Kidney epithelial cell (primary cell): ENCODE data around the gene ELAVL4. TPM values are rescaled to one million over a fixed set of nuclear protein-coding genes. Genes with fewer than 3 reads are reported as not detected.

ENCODE experiments used
- DNase-seq: peaks from one replicate; pipeline ENCODE4 v3.0.0-alpha.2; 2010; ENCODE audit warnings: low read depth
- H3K27me3 ChIP-seq: 2 replicates; pipeline ENCODE4 v1.6.0; 2011; ENCODE audit warnings: low read length; ENCODE audit not compliant: control insufficient read depth, insufficient read depth
- H3K36me3 ChIP-seq: 2 replicates; pipeline ENCODE4 v1.5.1; 2011; ENCODE audit warnings: low read length; ENCODE audit not compliant: control insufficient read depth, insufficient read depth
- H3K4me3 ChIP-seq: 2 replicates; pipeline ENCODE4 v1.5.1; 2011; ENCODE audit warnings: low read depth, mild to moderate bottlenecking, control low read depth, low read length
- CTCF ChIP-seq: IDR thresholded peaks from 2 replicates; pipeline ENCODE4 v1.5.1; 2011; ENCODE audit warnings: mild to moderate bottlenecking, moderate library complexity, low read length, control low read depth, inconsistent platforms; ENCODE audit not compliant: insufficient read depth, poor library complexity, severe bottlenecking
- total RNA-seq: library from RNA; depleted of rRNA; stranded (reverse); fragments of >200 nt; gene quantifications from 2 replicates; pipeline ENCODE4 v1.2.3, GENCODE V29; 2015

Gene ELAVL4
- total RNA-seq, 1 donor from 2014 or later: 0.13 TPM

DNA sequence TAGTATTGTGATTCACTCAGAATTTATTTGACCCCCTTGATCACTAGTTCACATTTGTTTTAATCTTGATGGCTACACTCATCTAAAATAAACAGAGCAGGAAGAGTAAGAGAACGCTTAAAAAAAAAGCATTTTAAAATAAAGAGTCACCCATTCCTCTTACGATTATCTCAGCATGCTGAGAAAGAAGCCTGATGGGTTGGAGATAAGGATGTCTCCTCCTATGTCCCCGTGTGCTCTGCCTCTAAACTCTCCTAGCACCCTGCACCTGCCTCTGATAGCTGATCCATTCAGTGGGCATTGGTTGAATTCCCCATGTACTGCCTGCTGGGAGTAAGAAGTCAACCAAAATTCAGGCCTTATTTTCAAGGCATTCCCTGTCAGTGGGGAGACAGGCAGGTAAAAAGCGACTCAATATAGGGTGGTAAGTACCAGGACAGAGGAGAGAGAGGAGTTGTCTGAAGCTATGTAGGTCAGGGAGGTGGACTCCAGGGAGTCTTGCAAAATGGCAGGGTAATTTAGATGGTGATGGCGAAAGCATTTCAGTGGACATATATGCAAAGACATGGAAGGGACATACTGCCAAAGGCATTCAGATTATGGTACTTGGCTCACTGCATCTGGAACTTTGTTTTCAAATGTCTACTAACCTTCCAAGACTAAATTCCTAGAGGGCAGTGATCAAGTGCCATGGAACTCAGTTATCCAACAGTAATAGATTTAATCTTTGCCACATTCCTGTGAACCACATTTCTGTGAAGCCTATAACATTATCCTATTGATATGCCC, 18.4 kb downstream of the ELAVL4 start:
- Histone ChIP-seq H3K36me3 (no peaks in the 10 kb centered on the region), H3K4me3 (no peak overlapping the region), H3K27me3 (no peaks in the 10 kb centered on the region)
- DNase-seq: no peak
- no peak for TF ChIP-seq CTCF

DNA sequence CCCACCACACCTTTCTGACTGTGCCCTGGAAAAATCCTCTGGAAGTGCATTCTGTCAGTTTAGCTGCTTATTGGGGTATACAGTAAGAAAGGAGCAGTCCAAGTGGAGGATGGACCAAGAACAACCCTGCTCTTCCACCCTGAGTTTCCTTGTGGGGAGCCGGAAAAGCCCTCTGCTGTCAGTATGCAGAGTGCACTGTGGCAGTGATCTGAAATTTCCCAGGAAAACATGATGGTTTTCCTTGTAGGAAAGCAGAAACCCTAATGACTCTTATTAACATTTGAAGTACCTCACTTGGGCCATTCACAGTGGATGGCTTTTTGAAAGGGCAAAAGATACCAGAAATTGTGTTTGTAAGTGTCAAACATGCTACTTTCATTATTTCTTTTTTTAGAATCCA, 20.5 kb downstream of the ELAVL4 start:
- TF ChIP-seq CTCF: no peak
- Histone ChIP-seq H3K27me3 (no peaks in the 10 kb centered on the region), H3K36me3 (no peaks in the 10 kb centered on the region), H3K4me3 (no peak overlapping the region)
- no peak for DNase-seq

DNA sequence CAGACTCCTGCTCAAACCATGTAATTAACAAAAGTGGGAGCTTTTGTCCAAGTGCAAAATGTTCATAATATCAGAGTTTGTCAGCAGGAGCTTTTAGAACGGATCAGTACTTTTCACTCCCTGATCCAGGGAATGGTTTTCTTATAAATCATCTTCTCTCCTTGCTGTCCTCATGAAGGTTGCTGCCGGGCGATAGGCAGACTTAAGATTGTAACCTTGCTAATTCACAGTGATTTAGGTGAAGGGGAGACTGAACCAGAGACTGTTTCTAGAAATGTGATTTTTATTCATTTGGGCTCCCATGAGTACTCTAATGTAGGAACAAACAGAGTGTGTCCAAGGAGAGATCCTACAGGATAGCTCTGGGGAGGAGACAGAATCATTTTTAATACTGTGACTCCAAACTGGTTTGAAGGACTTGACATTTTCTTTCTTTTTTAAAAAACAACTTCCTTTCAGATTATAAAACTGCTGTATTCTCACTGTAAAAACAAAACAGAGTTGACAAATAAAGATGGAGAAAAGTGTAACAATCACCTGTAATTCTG, 23.7 kb downstream of the ELAVL4 start:
- no peak for TF ChIP-seq CTCF
- H3K4me3 ChIP-seq: no peak overlapping the region

GRCh38 chr1:50135716-50136115, 27.0 kb downstream of the ELAVL4 start:
- H3K4me3 ChIP-seq: no peak overlapping the region
- no peak for DNase-seq
- no peak for TF ChIP-seq CTCF
- H3K36me3 ChIP-seq: no peaks in the 10 kb centered on the region
- H3K27me3 ChIP-seq: no peaks in the 10 kb centered on the region

More for the DNA sequence above, 23.7 kb downstream of the ELAVL4 start:
- H3K36me3 ChIP-seq: no peaks in the 10 kb centered on the region
- no peaks in the 10 kb centered on the region for H3K27me3 ChIP-seq
- no peak for DNase-seq

- H3K36me3 ChIP-seq: no peaks in the 10 kb centered on the region
- no peak for DNase-seq
Observed at GRCh38 chr1:50139339-50140181, 30.8 kb downstream of the ELAVL4 start.

More at GRCh38 chr1:50139339-50140181, 30.8 kb downstream of the ELAVL4 start:
- TF ChIP-seq CTCF: no peak
- Histone ChIP-seq H3K4me3 (no peak overlapping the region), H3K27me3 (no peaks in the 10 kb centered on the region)
